GM13976 (cell line): ENCODE measurements around the gene CDH20.

Experiments used
- DNase-seq: peaks from one replicate; pipeline ENCODE4 v3.0.0; 2012; ENCODE audit warnings: low spot score
- in situ Hi-C: fragments of 300-500 bp; cut with MboI; formaldehyde crosslinking; loops from one replicate; pipeline ENCODE4 v1.12.0; 2022; ENCODE audit warnings: low sequenced_read_pairs, mixed read lengths, inconsistent platforms; ENCODE audit not compliant: unreplicated experiment
- TF ChIP-seq, protein P1 (sequence below): IDR thresholded peaks from 2 replicates; pipeline ENCODE4 v1.5.1; 2012; ENCODE audit warnings: borderline replicate concordance, mild to moderate bottlenecking; ENCODE audit not compliant: insufficient read depth; ENCODE audit errors: extremely low read depth, missing control alignments, control extremely low read depth

Gene CDH20

DNA sequence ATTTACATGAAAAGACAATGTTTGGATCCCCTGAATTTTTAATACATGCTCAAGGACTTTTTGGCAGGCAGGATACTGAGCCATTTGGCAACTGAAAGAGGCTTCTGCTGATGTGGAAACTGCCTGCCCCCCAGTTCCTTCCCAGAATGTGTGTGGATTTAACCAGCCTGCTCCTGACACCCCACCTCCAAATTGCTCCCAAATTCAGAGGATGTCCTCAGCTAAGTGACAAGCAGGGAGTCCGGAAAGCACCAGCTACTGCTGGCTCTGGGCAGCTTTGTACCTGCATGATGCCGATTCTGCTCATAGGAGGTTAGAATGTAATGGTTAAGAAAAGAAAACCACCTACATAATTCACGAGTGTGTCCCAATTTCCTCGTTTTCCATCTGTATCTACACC is 197.5 kb downstream of the CDH20 start:
- DNase-seq: no peak
- TF ChIP-seq, protein P1, sequence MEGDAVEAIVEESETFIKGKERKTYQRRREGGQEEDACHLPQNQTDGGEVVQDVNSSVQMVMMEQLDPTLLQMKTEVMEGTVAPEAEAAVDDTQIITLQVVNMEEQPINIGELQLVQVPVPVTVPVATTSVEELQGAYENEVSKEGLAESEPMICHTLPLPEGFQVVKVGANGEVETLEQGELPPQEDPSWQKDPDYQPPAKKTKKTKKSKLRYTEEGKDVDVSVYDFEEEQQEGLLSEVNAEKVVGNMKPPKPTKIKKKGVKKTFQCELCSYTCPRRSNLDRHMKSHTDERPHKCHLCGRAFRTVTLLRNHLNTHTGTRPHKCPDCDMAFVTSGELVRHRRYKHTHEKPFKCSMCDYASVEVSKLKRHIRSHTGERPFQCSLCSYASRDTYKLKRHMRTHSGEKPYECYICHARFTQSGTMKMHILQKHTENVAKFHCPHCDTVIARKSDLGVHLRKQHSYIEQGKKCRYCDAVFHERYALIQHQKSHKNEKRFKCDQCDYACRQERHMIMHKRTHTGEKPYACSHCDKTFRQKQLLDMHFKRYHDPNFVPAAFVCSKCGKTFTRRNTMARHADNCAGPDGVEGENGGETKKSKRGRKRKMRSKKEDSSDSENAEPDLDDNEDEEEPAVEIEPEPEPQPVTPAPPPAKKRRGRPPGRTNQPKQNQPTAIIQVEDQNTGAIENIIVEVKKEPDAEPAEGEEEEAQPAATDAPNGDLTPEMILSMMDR: no peak
- in situ Hi-C loops: no loop called here

DNA sequence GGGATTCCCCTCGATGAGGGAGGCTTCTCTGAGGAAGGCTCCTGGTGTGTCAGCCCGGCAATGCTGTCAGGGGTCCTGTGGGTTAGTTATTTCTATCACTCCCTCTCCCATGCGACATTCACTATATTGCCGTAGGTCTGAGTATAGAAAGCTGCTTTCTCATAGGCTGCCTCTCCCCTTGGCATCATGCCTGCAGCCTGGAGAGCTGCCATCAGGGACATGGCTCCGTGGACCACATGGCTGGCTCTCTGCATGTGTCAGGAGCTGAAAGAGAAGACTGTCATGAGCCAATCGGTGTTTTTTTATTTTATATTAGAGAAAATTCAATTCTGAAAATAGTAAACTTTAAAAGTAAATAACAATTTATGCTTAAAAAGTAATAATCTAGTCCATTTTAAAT is 198.0 kb downstream of the CDH20 start:
- TF ChIP-seq, protein P1: no peak
- in situ Hi-C loops: no loop called here
- no peak for DNase-seq

DNA sequence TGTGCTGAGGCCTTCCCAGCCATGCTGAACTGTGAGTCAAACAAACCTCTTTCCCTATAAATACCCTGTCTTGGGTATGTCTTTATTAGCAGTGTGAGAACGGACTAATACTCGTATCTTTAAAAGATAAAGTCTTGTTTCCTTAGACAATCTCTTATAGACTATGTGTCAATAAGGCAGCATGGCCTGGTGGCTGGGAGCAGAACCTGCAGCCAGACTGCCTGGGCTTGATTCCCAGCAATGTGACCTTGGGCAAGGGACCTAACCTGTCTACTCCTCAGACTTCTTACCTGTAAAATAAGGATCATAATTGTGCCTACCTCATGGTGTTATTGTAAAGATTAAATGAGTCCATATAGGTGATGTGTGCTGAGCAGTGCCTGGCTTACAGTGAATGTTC is 198.7 kb downstream of the CDH20 start:
- in situ Hi-C loops: no loop called here

DNA sequence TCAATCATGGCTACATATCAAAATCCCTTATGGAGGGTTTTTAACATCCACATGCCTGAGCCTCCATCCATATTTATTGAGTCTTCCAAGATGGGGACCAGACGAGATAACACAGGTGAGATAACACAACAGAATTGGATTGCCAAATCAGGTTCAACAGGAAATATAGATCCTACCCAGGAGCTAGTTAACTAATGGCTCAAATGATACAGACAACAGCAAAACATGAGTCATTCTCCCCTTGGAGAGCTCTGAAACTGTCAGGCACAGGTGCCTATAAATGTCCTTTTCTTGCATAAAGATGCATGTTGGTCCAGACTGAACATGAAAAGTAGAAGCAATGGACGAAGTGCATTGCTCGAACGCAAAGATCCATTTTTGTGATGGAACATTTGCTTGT is 202.2 kb downstream of the CDH20 start:
- no peak for DNase-seq
- in situ Hi-C loops: no loop called here
- TF ChIP-seq, protein P1: no peak

More for the DNA sequence above, 198.7 kb downstream of the CDH20 start:
- TF ChIP-seq, protein P1: no peak
- DNase-seq: no peak

DNA sequence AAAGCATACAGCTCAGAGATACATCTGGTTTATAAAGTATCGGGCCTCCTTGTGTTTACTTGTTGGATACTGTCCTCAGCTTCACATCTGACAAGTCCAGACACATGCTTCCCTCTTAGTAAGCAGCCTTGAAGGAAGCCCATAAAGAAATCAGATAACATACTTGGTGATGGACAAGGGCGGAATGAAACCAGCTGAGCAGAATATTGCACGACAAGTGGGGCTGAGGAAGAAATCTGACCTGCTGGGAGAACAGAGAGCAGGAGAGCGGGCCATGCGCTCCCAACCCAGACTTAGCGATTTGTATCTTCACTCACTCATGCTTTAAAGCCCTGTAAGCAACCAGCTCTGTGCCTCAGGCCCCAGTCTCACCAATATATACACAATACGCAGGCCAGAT is 208.4 kb downstream of the CDH20 start:
- DNase-seq: no peak
- TF ChIP-seq, protein P1: no peak
- in situ Hi-C loops: no loop called here

DNA sequence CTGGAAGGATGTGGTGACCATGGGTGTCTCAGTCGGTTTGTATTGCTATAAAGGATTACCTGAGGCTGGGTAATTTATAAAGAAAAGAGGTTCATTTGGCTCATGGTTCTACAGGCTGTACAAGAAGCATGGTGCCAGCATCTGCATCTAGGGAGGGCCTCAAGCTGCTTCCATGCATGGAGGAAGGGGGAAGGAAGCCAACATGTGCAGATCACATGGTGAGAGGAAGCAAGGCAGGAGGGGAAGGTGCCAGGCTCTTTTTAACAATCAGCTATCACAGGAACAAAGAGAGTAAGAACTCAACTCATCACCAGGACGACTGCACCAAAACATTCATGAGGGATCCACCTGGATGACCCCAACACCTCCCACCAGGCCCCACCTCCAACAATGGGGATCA is 209.4 kb downstream of the CDH20 start:
- TF ChIP-seq, protein P1: no peak
- DNase-seq: no peak
- in situ Hi-C loops: no loop called here

DNA sequence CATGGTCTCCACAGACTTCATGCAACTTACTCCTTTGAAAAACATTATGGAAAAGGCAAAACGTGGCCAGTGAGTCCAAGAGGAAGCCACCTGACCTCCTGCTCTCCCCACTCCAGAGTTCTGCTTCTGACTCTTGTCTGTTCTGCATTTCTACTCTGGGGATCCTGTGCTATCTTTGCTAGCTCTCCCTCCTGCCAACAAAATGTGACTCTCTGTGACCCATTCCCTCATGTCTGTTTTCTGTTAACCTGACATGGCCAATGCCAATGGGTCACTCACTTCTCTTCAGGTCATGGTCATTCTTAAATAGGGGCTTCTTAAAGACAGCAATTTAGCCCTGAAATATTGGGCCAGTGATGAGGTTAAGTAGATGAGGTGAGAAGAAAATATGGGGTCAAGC is 210.3 kb downstream of the CDH20 start:
- DNase-seq: no peak
- in situ Hi-C loops: no loop called here
- TF ChIP-seq, protein P1: no peak
